ENCODE measurements around the gene KTN1. TPM values are rescaled to one million over a fixed set of nuclear protein-coding genes. Genes with fewer than 3 reads are reported as not detected.

Gene KTN1
- total RNA-seq, 1 donor from 2014 or later = 150 TPM

GRCh38 chr14:55546212-55546874 lies 33.7 kb upstream of the KTN1 start:
- Histone ChIP-seq H3K4me3 (ENCODE audit: low read depth, low read length) (no peak overlapping the region), H3K27me3 (ENCODE audit: control insufficient read depth, insufficient read depth, low read length) (no peaks in the 10 kb centered on the region), H3K36me3 (ENCODE audit: control insufficient read depth, insufficient read depth, low read length) (no peaks in the 10 kb centered on the region)
- TF ChIP-seq CTCF (IDR thresholded peaks at IDR 0.05; ENCODE audit: insufficient read depth, low read length, poor library complexity, severe bottlenecking) = no peak
- DNase-seq (ENCODE audit: low read depth) = no peak

GRCh38 chr14:55547650-55548315 lies 32.2 kb upstream of the KTN1 start:
- no peak overlapping the region for H3K4me3 ChIP-seq (ENCODE audit: low read depth, low read length)
- H3K36me3 ChIP-seq (ENCODE audit: control insufficient read depth, insufficient read depth, low read length) = no peaks in the 10 kb centered on the region
- TF ChIP-seq CTCF (IDR thresholded peaks at IDR 0.05; ENCODE audit: insufficient read depth, low read length, poor library complexity, severe bottlenecking) = no peak
- H3K27me3 ChIP-seq (ENCODE audit: control insufficient read depth, insufficient read depth, low read length) = no peaks in the 10 kb centered on the region
- no peak for DNase-seq (ENCODE audit: low read depth)

GRCh38 chr14:55553791-55554190 lies 26.2 kb upstream of the KTN1 start:
- TF ChIP-seq CTCF (IDR thresholded peaks at IDR 0.05; ENCODE audit: insufficient read depth, low read length, poor library complexity, severe bottlenecking) = no peak
- no peaks in the 10 kb centered on the region for H3K36me3 ChIP-seq (ENCODE audit: control insufficient read depth, insufficient read depth, low read length)
- no peak for DNase-seq (ENCODE audit: low read depth)
- no peak overlapping the region for H3K4me3 ChIP-seq (ENCODE audit: low read depth, low read length)
- H3K27me3 ChIP-seq (ENCODE audit: control insufficient read depth, insufficient read depth, low read length) = no peaks in the 10 kb centered on the region

- Histone ChIP-seq H3K36me3 (ENCODE audit: control insufficient read depth, insufficient read depth, low read length) (no peaks in the 10 kb centered on the region), H3K27me3 (ENCODE audit: control insufficient read depth, insufficient read depth, low read length) (no peaks in the 10 kb centered on the region), H3K4me3 (ENCODE audit: low read depth, low read length) (no peak overlapping the region)
- no peak for TF ChIP-seq CTCF (IDR thresholded peaks at IDR 0.05; ENCODE audit: insufficient read depth, low read length, poor library complexity, severe bottlenecking)
- peak; percentile 99 for DNase-seq (ENCODE audit: low read depth)
Measured at GRCh38 chr14:55556929-55557623, 22.9 kb upstream of the KTN1 start.

GRCh38 chr14:55562135-55562534 lies 17.9 kb upstream of the KTN1 start:
- Histone ChIP-seq H3K36me3 (ENCODE audit: control insufficient read depth, insufficient read depth, low read length) (no peaks in the 10 kb centered on the region), H3K4me3 (ENCODE audit: low read depth, low read length) (no peak overlapping the region), H3K27me3 (ENCODE audit: control insufficient read depth, insufficient read depth, low read length) (no peaks in the 10 kb centered on the region)
- no peak for TF ChIP-seq CTCF (IDR thresholded peaks at IDR 0.05; ENCODE audit: insufficient read depth, low read length, poor library complexity, severe bottlenecking)
- no peak for DNase-seq (ENCODE audit: low read depth)
